ENCODE data around the gene TEK.

The TEK gene

DNA sequence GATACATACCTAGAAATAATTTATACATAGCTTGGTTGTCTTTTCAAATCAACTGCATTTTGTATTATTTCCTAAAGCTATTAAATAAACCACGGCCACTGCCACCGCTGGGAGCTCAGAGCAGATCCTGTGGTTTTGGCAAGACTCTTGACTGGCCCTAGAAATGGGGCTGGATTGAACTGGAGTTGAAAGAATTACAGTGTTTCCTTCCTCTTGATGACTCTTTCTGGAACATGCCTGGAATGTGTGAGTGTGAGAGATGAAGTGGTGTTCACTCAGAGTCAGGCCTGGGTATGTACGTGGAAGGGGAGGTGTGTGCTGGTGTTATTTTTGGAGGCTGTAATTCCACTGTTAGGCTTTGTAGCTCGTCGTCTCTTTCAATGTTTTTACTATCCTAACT lies 45.9 kb downstream of the TEK start:
- Histone ChIP-seq H3K9me3 (ENCODE audit: control insufficient read depth, insufficient read depth, low read depth, low read length) (no peaks in the 10 kb centered on the region), H3K4me1 (ENCODE audit: control insufficient read depth, insufficient read depth, low read length) (no peaks in the 10 kb centered on the region), H3K27ac (ENCODE audit: extremely low read depth, low read depth, low read length) (no peak overlapping the region), H3K4me3 (ENCODE audit: low read depth, low read length) (no peak overlapping the region), H3K36me3 (ENCODE audit: control insufficient read depth in 2 of 2, insufficient read depth in 1 of 2, low read length in 2 of 2) (no peaks in the 10 kb centered on the region)
- ChIA-PET CTCF (interaction anchor here (0.8 to 1.5 kb wide), 2 partner anchors 12 to 31 kb away, joined by 3 to 4 read pairs; no protein-coding TSS in a partner anchor), POLR2A (no interaction called here)
- TF ChIP-seq ZNF544 (tag by site-specific recombination; IDR thresholded peaks at IDR 0.05) (no peak), ZNF211 (tag by site-specific recombination; IDR thresholded peaks at IDR 0.05; ENCODE audit: low read depth) (no peak), ZNF274 (IDR thresholded peaks at IDR 0.05; ENCODE audit: low read length) (no peak), ZNF274 (tag by site-specific recombination; IDR thresholded peaks at IDR 0.05; ENCODE audit: borderline replicate concordance) (no peak), ZNF626 (tag by site-specific recombination; IDR thresholded peaks at IDR 0.05) (no peak), ZFHX2 (tag by site-specific recombination; conservative IDR thresholded peaks at IDR 0.05) (no peak), ZNF571 (tag by site-specific recombination; IDR thresholded peaks at IDR 0.05) (no peak), ZBTB20 (tag by site-specific recombination; IDR thresholded peaks at IDR 0.05) (no peak), ZNF2 (tag by site-specific recombination; IDR thresholded peaks at IDR 0.05) (no peak), BCL11A (tag by site-specific recombination; IDR thresholded peaks at IDR 0.05; ENCODE audit: low read depth) (no peak), ZNF560 (tag by site-specific recombination; IDR thresholded peaks at IDR 0.05; ENCODE audit: borderline replicate concordance) (no peak), GLI2 (tag by site-specific recombination; IDR thresholded peaks at IDR 0.05; ENCODE audit: borderline replicate concordance, low read depth) (no peak), ZNF133 (tag by site-specific recombination; IDR thresholded peaks at IDR 0.05) (no peak), YY2 (tag by site-specific recombination; IDR thresholded peaks at IDR 0.05) (no peak), TRIM28 (IDR thresholded peaks at IDR 0.05; ENCODE audit: borderline replicate concordance, low read length) (no peak), GLIS2 (tag by site-specific recombination; IDR thresholded peaks at IDR 0.05) (no peak), ZSCAN23 (tag by site-specific recombination; IDR thresholded peaks at IDR 0.05) (no peak)
- TF ChIP-seq, protein P1, sequence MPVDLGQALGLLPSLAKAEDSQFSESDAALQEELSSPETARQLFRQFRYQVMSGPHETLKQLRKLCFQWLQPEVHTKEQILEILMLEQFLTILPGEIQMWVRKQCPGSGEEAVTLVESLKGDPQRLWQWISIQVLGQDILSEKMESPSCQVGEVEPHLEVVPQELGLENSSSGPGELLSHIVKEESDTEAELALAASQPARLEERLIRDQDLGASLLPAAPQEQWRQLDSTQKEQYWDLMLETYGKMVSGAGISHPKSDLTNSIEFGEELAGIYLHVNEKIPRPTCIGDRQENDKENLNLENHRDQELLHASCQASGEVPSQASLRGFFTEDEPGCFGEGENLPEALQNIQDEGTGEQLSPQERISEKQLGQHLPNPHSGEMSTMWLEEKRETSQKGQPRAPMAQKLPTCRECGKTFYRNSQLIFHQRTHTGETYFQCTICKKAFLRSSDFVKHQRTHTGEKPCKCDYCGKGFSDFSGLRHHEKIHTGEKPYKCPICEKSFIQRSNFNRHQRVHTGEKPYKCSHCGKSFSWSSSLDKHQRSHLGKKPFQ (tag by site-specific recombination; IDR thresholded peaks at IDR 0.05): no peak
- TF ChIP-seq, protein P2, sequence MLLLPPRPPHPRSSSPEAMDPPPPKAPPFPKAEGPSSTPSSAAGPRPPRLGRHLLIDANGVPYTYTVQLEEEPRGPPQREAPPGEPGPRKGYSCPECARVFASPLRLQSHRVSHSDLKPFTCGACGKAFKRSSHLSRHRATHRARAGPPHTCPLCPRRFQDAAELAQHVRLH (tag by site-specific recombination; IDR thresholded peaks at IDR 0.05): no peak
- TF ChIP-seq, protein P3, sequence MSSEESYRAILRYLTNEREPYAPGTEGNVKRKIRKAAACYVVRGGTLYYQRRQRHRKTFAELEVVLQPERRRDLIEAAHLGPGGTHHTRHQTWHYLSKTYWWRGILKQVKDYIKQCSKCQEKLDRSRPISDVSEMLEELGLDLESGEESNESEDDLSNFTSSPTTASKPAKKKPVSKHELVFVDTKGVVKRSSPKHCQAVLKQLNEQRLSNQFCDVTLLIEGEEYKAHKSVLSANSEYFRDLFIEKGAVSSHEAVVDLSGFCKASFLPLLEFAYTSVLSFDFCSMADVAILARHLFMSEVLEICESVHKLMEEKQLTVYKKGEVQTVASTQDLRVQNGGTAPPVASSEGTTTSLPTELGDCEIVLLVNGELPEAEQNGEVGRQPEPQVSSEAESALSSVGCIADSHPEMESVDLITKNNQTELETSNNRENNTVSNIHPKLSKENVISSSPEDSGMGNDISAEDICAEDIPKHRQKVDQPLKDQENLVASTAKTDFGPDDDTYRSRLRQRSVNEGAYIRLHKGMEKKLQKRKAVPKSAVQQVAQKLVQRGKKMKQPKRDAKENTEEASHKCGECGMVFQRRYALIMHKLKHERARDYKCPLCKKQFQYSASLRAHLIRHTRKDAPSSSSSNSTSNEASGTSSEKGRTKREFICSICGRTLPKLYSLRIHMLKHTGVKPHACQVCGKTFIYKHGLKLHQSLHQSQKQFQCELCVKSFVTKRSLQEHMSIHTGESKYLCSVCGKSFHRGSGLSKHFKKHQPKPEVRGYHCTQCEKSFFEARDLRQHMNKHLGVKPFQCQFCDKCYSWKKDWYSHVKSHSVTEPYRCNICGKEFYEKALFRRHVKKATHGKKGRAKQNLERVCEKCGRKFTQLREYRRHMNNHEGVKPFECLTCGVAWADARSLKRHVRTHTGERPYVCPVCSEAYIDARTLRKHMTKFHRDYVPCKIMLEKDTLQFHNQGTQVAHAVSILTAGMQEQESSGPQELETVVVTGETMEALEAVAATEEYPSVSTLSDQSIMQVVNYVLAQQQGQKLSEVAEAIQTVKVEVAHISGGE (tag by site-specific recombination; conservative IDR thresholded peaks at IDR 0.05; ENCODE audit: low read depth): no peak
- TF ChIP-seq, protein P4, sequence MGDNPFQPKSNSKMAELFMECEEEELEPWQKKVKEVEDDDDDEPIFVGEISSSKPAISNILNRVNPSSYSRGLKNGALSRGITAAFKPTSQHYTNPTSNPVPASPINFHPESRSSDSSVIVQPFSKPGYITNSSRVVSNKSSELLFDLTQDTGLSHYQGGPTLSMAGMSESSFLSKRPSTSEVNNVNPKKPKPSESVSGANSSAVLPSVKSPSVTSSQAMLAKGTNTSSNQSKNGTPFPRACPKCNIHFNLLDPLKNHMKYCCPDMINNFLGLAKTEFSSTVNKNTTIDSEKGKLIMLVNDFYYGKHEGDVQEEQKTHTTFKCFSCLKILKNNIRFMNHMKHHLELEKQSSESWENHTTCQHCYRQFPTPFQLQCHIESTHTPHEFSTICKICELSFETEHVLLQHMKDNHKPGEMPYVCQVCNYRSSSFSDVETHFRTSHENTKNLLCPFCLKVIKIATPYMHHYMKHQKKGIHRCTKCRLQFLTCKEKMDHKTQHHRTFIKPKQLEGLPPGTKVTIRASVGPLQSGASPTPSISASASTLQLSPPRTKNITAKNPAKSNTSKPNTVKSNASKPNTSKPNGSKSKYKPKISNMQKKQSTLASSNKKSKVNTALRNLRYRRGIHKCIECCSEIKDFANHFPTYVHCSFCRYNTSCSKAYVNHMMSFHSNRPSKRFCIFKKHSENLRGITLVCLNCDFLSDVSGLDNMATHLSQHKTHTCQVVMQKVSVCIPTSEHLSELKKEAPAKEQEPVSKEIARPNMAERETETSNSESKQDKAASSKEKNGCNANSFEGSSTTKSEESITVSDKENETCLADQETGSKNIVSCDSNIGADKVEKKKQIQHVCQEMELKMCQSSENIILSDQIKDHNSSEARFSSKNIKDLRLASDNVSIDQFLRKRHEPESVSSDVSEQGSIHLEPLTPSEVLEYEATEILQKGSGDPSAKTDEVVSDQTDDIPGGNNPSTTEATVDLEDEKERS (tag by site-specific recombination; IDR thresholded peaks at IDR 0.05): no peak

All from HEK293 (cell line).